CD8-positive, alpha-beta memory T cell (primary cell): Measurements from ENCODE around the gene MBOAT7. TPM values are rescaled to one million over a fixed set of nuclear protein-coding genes. Genes with fewer than 3 reads are reported as not detected.

Experiments used
- CTCF ChIA-PET: fragments of 350-600 bp; sonication (Branson Sonifier 250); formaldehyde crosslinking; loops from one replicate; lab custom pipeline; 2021; ENCODE audit warnings: antibody characterized with exemption; lab: Charles Lee
- POLR2A ChIA-PET: fragments of 350-600 bp; sonication (Branson Sonifier 250); formaldehyde crosslinking; loops from one replicate; lab custom pipeline; 2021; ENCODE audit warnings: antibody characterized with exemption; lab: Charles Lee
- DNase-seq, 5 donors: peaks; one replicate each; pipeline versions ENCODE4 v3.0.0 to v3.0.0-alpha.2; 2020 to 2022; ENCODE audit warnings: mixed read lengths in 1 of 5
- H3K27ac ChIP-seq: one replicate; pipeline ENCODE4 v1.7.0; 2013; ENCODE audit warnings: low read depth, mild to moderate bottlenecking, low read length, moderate library complexity
- H3K27me3 ChIP-seq: 2 replicates; pipeline ENCODE4 v1.7.0; 2013; ENCODE audit warnings: low read length, mild to moderate bottlenecking; ENCODE audit not compliant: insufficient read depth, poor library complexity, severe bottlenecking
- H3K36me3 ChIP-seq: 2 replicates; pipeline ENCODE4 v1.7.0; 2013; ENCODE audit warnings: mild to moderate bottlenecking, low read length, moderate library complexity; ENCODE audit not compliant: insufficient read depth
- H3K4me1 ChIP-seq: 2 replicates; pipeline ENCODE4 v1.7.0; 2013; ENCODE audit warnings: mild to moderate bottlenecking, low read length, moderate library complexity; ENCODE audit not compliant: insufficient read depth
- H3K4me3 ChIP-seq: 2 replicates; pipeline ENCODE4 v1.7.0; 2013; ENCODE audit warnings: mild to moderate bottlenecking, low read length
- H3K9me3 ChIP-seq: 2 replicates; pipeline ENCODE4 v1.7.0; 2013; ENCODE audit warnings: mild to moderate bottlenecking, low read length
- H3K27ac Mint-ChIP-seq, 8 donors: one replicate each; pipeline ENCODE4 v1.8.0; 2020 to 2021; ENCODE audit warnings: mixed read lengths in 8 of 8, mild to moderate bottlenecking in 6 of 8, inconsistent platforms in 3 of 8, moderate library complexity in 3 of 8
- H3K27me3 Mint-ChIP-seq, 2 donors: one replicate each; pipeline ENCODE4 v1.8.0; 2020 to 2021; ENCODE audit warnings: mixed read lengths in 2 of 2, mild to moderate bottlenecking in 1 of 2, moderate library complexity in 1 of 2
- H3K36me3 Mint-ChIP-seq, 3 donors: one replicate each; pipeline ENCODE4 v1.8.0; 2020 to 2021; ENCODE audit warnings: mixed read lengths in 3 of 3, inconsistent platforms in 1 of 3, mild to moderate bottlenecking in 1 of 3
- H3K4me1 Mint-ChIP-seq, 3 donors: one replicate each; pipeline ENCODE4 v1.8.0; 2020 to 2021; ENCODE audit warnings: mixed read lengths in 3 of 3, inconsistent platforms in 1 of 3, mild to moderate bottlenecking in 1 of 3
- H3K4me3 Mint-ChIP-seq, 7 donors: one replicate each; pipeline ENCODE4 v1.8.0; 2020 to 2021; ENCODE audit warnings: mixed read lengths in 7 of 7, mild to moderate bottlenecking in 6 of 7, moderate library complexity in 4 of 7, inconsistent platforms in 2 of 7
- H3K9me3 Mint-ChIP-seq, 5 donors: one replicate each; pipeline ENCODE4 v1.8.0; 2020 to 2022; ENCODE audit warnings: mixed read lengths in 5 of 5, mild to moderate bottlenecking in 3 of 5, moderate library complexity in 2 of 5, inconsistent platforms in 1 of 5
- polyA plus RNA-seq: library from polyadenylated mRNA; unstranded; fragments of 300-500 nt; fragmentation: Illumina TruSeq; gene quantifications from one replicate; pipeline ENCODE4 v1.2.3, GENCODE V29; 2021
- total RNA-seq, 2 experiments: library from RNA; stranded (reverse); gene quantifications; one replicate each; pipeline ENCODE4 v1.2.3, GENCODE V29; 2021

MBOAT7 gene
- total and polyA plus RNA-seq, 3 experiments from 2014 or later: 21.9 to 114 (median 98.7) TPM

DNA sequence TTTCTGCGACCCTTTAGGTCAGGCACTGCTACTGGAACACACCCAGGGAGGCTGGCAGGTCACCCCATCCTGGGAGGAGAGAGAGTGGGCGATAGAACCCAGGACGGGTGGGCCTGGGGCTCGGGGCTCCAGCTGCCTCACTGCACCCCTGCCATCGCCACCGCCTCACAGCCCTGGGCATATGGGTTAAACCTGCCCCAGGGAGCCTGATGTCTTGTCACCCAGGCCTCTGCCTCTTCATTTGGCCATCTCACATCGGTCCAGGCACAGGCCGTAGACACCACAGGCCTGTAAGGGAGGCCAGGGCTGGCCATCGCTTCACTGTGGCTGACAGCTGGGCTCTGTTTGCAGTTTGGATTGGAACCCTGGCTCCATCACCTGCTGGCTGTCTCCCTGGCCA, 63.7 kb downstream of the MBOAT7 start:
- Mint-ChIP-seq H3K27ac (peak overlapping the region in 1 of 8 donors; percentile 89), H3K27me3 (no peaks in the 10 kb centered on the region), H3K4me3 (no peak overlapping the region), H3K36me3 (peaks cover 0 to 83% (median 12%) of the 10 kb centered on the region in 3 donors), H3K4me1 (no peaks in the 10 kb centered on the region), H3K9me3 (no peaks in the 10 kb centered on the region)
- DNase-seq: no peak
- Histone ChIP-seq H3K9me3 (no peaks in the 10 kb centered on the region), H3K36me3 (peaks cover 35% of the 10 kb centered on the region), H3K4me3 (no peak overlapping the region), H3K27ac (no peak overlapping the region), H3K27me3 (no peaks in the 10 kb centered on the region), H3K4me1 (no peaks in the 10 kb centered on the region)
- CTCF ChIA-PET: no interaction called here
- POLR2A ChIA-PET: no interaction called here

DNA sequence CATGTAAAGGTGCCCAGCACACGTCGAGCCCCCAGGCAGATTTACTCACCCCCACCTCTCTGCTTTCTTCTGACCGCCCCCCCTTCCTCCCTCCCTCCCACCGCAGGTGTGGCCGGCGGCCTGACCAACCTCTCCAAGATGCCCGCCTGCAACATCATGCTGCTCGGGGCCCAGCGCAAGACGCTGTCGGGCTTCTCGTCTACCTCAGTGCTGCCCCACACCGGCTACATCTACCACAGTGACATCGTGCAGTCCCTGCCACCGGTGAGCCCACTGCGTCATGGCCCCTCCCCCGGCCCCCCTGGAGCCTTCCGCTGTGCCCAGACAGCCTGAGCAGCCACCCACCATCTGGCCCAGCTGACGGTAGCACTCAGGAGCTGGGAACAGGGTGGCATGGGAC, 65.0 kb downstream of the MBOAT7 start:
- H3K27ac ChIP-seq: no peak overlapping the region
- H3K4me3 Mint-ChIP-seq: no peak overlapping the region
- no peak overlapping the region for H3K4me3 ChIP-seq
- POLR2A ChIA-PET: interaction anchor here (0.7 kb wide), 1 partner anchor 76 kb away, joined by 4 read pairs; the partner anchor contains the start of gene RPS9
- H3K4me1 ChIP-seq: no peaks in the 10 kb centered on the region
- no peak for DNase-seq
- no peaks in the 10 kb centered on the region for H3K27me3 ChIP-seq
- H3K27ac Mint-ChIP-seq: peak overlapping the region in 1 of 8 donors; percentile 36
- H3K36me3 Mint-ChIP-seq: peaks cover 0 to 88% (median 17%) of the 10 kb centered on the region in 3 donors
- no peaks in the 10 kb centered on the region for H3K27me3 Mint-ChIP-seq
- H3K4me1 Mint-ChIP-seq: no peaks in the 10 kb centered on the region
- H3K36me3 ChIP-seq: peaks cover 47% of the 10 kb centered on the region
- CTCF ChIA-PET: interaction anchor here (1.0 kb wide), 1 partner anchor 13 kb away, joined by 3 read pairs; no protein-coding TSS in a partner anchor
- no peaks in the 10 kb centered on the region for H3K9me3 Mint-ChIP-seq
- no peaks in the 10 kb centered on the region for H3K9me3 ChIP-seq

DNA sequence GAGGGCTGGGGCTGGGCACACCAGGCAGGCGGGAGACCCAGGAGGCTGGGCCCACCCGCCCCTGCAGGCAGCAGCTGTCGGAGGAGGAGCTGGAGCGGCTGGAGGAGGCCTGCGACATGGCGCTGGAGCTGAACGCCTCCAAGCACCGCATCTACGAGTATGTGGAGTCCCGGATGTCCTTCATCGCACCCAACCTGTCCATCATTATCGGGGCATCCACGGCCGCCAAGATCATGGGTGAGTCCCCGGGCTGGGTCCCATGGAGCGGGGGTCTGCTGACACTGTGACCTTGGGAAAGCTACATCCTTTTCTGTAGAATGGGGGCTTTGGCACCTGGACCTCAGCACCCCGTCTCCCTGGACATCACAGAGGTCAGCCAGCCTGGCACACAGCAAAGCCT, 65.7 kb downstream of the MBOAT7 start:
- CTCF ChIA-PET: interaction anchor here (1.0 kb wide), 1 partner anchor 12 kb away, joined by 3 read pairs; no protein-coding TSS in a partner anchor
- no peak overlapping the region for H3K27ac ChIP-seq
- H3K4me1 ChIP-seq: no peaks in the 10 kb centered on the region
- Mint-ChIP-seq H3K9me3 (no peaks in the 10 kb centered on the region), H3K27ac (no peak overlapping the region), H3K4me1 (no peaks in the 10 kb centered on the region), H3K27me3 (no peaks in the 10 kb centered on the region), H3K4me3 (no peak overlapping the region), H3K36me3 (peaks cover 0 to 86% (median 17%) of the 10 kb centered on the region in 3 donors)
- peaks cover 48% of the 10 kb centered on the region for H3K36me3 ChIP-seq
- no peak for DNase-seq
- H3K27me3 ChIP-seq: no peaks in the 10 kb centered on the region
- no peaks in the 10 kb centered on the region for H3K9me3 ChIP-seq
- POLR2A ChIA-PET: interaction anchor here (0.7 to 1.1 kb wide), 2 partner anchors 14 to 77 kb away, joined by 3 to 4 read pairs; partner anchors contain the start of genes CNOT3 and RPS9
- no peak overlapping the region for H3K4me3 ChIP-seq

Other genes starting within 250 kb of the MBOAT7 start
- gene CACNG8, start 226.6 kb downstream of the MBOAT7 start, total RNA-seq: not detected
- not detected for gene CACNG8, start 226.6 kb downstream of the MBOAT7 start, polyA plus RNA-seq
- gene CACNG6, start 197.9 kb downstream of the MBOAT7 start, total RNA-seq: not detected
- not detected for gene CACNG6, start 197.9 kb downstream of the MBOAT7 start, polyA plus RNA-seq
- not detected for gene VSTM1, start 125.7 kb downstream of the MBOAT7 start, total RNA-seq
- not detected for gene VSTM1, start 125.7 kb downstream of the MBOAT7 start, polyA plus RNA-seq
- gene TARM1, start 108.2 kb downstream of the MBOAT7 start, total RNA-seq: not detected
- not detected for gene TARM1, start 108.2 kb downstream of the MBOAT7 start, polyA plus RNA-seq
- gene OSCAR, start 88.8 kb downstream of the MBOAT7 start, total RNA-seq: under 1 TPM; 0.22 to 0.35 TPM
- 0.17 TPM for gene OSCAR, start 88.8 kb downstream of the MBOAT7 start, polyA plus RNA-seq
- 100 to 1,000 TPM; 117 to 124 TPM for gene NDUFA3, start 86.7 kb downstream of the MBOAT7 start, total RNA-seq
- 506 TPM for gene NDUFA3, start 86.7 kb downstream of the MBOAT7 start, polyA plus RNA-seq
- gene TFPT, start 73.9 kb downstream of the MBOAT7 start, total RNA-seq: 10 to 100 TPM; 32.9 to 33.1 TPM
- gene TFPT, start 73.9 kb downstream of the MBOAT7 start, polyA plus RNA-seq: 25.0 TPM
- 100 to 1,000 TPM; 123 to 132 TPM for gene PRPF31, start 73.8 kb downstream of the MBOAT7 start, total RNA-seq
- 88.9 TPM for gene PRPF31, start 73.8 kb downstream of the MBOAT7 start, polyA plus RNA-seq
- gene CNOT3, start 51.8 kb downstream of the MBOAT7 start, total RNA-seq: 10 to 100 TPM; 75.1 to 81.7 TPM
- gene CNOT3, start 51.8 kb downstream of the MBOAT7 start, polyA plus RNA-seq: 14.8 TPM
- gene LENG1, start 29.9 kb downstream of the MBOAT7 start, total RNA-seq: 1 to 10 TPM; 4.8 to 6.8 TPM
- 14.1 TPM for gene LENG1, start 29.9 kb downstream of the MBOAT7 start, polyA plus RNA-seq
- under 1 TPM in 1 of 2 experiments, not detected in 1; 0.18 TPM for gene TMC4, start 16.4 kb downstream of the MBOAT7 start, total RNA-seq
- 0.38 TPM for gene TMC4, start 16.4 kb downstream of the MBOAT7 start, polyA plus RNA-seq
- 10 to 100 TPM; 22.4 to 24.6 TPM for gene TSEN34, start 1.7 kb upstream of the MBOAT7 start, total RNA-seq
- gene TSEN34, start 1.7 kb upstream of the MBOAT7 start, polyA plus RNA-seq: 38.2 TPM
- 1,000 to 10,000 TPM; 1,621 to 1,723 TPM for gene RPS9, start 11.3 kb upstream of the MBOAT7 start, total RNA-seq
- gene RPS9, start 11.3 kb upstream of the MBOAT7 start, polyA plus RNA-seq: 824 TPM
- 1 to 10 TPM in 1 of 2 experiments, under 1 TPM in 1; 0.48 to 1.2 TPM for gene LILRB3, start 33.4 kb upstream of the MBOAT7 start, total RNA-seq
- gene LILRB3, start 33.4 kb upstream of the MBOAT7 start, polyA plus RNA-seq: 0.49 TPM
- under 1 TPM; 0.37 to 0.42 TPM for gene LILRA6, start 53.2 kb upstream of the MBOAT7 start, total RNA-seq
- gene LILRA6, start 53.2 kb upstream of the MBOAT7 start, polyA plus RNA-seq: 0.45 TPM
- under 1 TPM; 0.42 to 0.44 TPM for gene LILRB5, start 67.7 kb upstream of the MBOAT7 start, total RNA-seq
- gene LILRB5, start 67.7 kb upstream of the MBOAT7 start, polyA plus RNA-seq: not detected
- gene LILRB2, start 91.5 kb upstream of the MBOAT7 start, total RNA-seq: under 1 TPM; 0.24 to 0.42 TPM
- gene LILRB2, start 91.5 kb upstream of the MBOAT7 start, polyA plus RNA-seq: not detected
- gene LILRA5, start 123.6 kb upstream of the MBOAT7 start, total RNA-seq: not detected
- gene LILRA5, start 123.6 kb upstream of the MBOAT7 start, polyA plus RNA-seq: not detected
- gene LILRA4, start 149.6 kb upstream of the MBOAT7 start, total RNA-seq: not detected
- not detected for gene LILRA4, start 149.6 kb upstream of the MBOAT7 start, polyA plus RNA-seq
- gene LAIR1, start 175.4 kb upstream of the MBOAT7 start, total RNA-seq: 10 to 100 TPM; 12.9 to 13.1 TPM
- gene LAIR1, start 175.4 kb upstream of the MBOAT7 start, polyA plus RNA-seq: 110 TPM
- gene TTYH1, start 225.9 kb upstream of the MBOAT7 start, total RNA-seq: under 1 TPM in 1 of 2 experiments, not detected in 1; 0.66 TPM
- gene TTYH1, start 225.9 kb upstream of the MBOAT7 start, polyA plus RNA-seq: not detected